Effector memory CD4-positive, alpha-beta T cell (primary cell): Measurements from ENCODE around the gene MAML1.

ENCODE experiments used
- DNase-seq, 3 donors: peaks; one replicate each; pipeline ENCODE4 v3.0.0-alpha.2; 2020
- H3K27ac ChIP-seq: 2 replicates; pipeline ENCODE4 v1.7.0; 2013; ENCODE audit warnings: mild to moderate bottlenecking, low read length, moderate library complexity; ENCODE audit not compliant: insufficient read depth, poor library complexity, severe bottlenecking
- H3K27me3 ChIP-seq: replicated peaks from 2 replicates; pipeline ENCODE4 v1.7.0; 2013; ENCODE audit warnings: mild to moderate bottlenecking, low read length; ENCODE audit not compliant: insufficient read depth, control insufficient read depth, poor library complexity, severe bottlenecking
- H3K36me3 ChIP-seq: 2 replicates; pipeline ENCODE4 v1.7.0; 2013; ENCODE audit warnings: mild to moderate bottlenecking, low read length, moderate library complexity; ENCODE audit not compliant: control insufficient read depth, insufficient read depth
- H3K4me1 ChIP-seq: 2 replicates; pipeline ENCODE4 v1.7.0; 2013; ENCODE audit warnings: low read length, mild to moderate bottlenecking; ENCODE audit not compliant: control insufficient read depth, insufficient read depth, poor library complexity, severe bottlenecking
- H3K4me3 ChIP-seq: 2 replicates; pipeline ENCODE4 v1.7.0; 2013; ENCODE audit warnings: low read length, low read depth, mild to moderate bottlenecking; ENCODE audit not compliant: insufficient read depth, poor library complexity, severe bottlenecking
- H3K9me3 ChIP-seq: 2 replicates; pipeline ENCODE4 v1.7.0; 2013; ENCODE audit warnings: mild to moderate bottlenecking, low read length, moderate library complexity; ENCODE audit not compliant: control insufficient read depth

The MAML1 gene

GRCh38 chr5:179699616-179700237 lies 32.9 kb upstream of the MAML1 start:
- H3K4me3 ChIP-seq: peak overlapping the region; percentile 95
- no peaks in the 10 kb centered on the region for H3K9me3 ChIP-seq
- peaks cover 29% of the 10 kb centered on the region for H3K4me1 ChIP-seq
- H3K36me3 ChIP-seq: no peaks in the 10 kb centered on the region
- peak overlapping the region; percentile 98 for H3K27ac ChIP-seq
- no peaks in the 10 kb centered on the region for H3K27me3 ChIP-seq
- DNase-seq: no peak

- no peak overlapping the region for H3K27ac ChIP-seq
- no peak for DNase-seq
- H3K4me3 ChIP-seq: peak overlapping the region; percentile 95
- H3K4me1 ChIP-seq: peaks cover 29% of the 10 kb centered on the region
- no peaks in the 10 kb centered on the region for H3K27me3 ChIP-seq
- H3K36me3 ChIP-seq: no peaks in the 10 kb centered on the region
- no peaks in the 10 kb centered on the region for H3K9me3 ChIP-seq
Measured at GRCh38 chr5:179700401-179700918, 32.2 kb upstream of the MAML1 start.

DNA sequence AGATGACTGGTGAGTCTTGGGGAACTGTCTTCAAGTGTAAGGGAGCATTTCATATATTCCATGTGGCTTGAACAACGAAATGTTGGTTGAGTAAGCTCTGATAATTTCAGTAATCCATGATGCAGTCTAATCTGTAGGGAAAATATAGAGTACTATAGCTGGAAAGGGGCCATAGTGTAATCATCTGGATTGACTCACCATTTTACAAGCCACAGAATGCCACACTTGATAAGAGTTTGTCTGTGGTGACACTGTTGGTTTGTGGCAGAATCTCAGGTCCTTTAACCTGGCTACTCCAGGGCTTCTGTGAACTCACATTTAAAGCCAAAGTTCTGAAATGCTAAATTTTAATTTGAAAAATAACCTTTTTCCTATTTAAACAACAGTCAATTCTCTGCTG lies 16.3 kb upstream of the MAML1 start:
- Histone ChIP-seq H3K27ac (no peak overlapping the region), H3K27me3 (no peaks in the 10 kb centered on the region), H3K4me1 (no peaks in the 10 kb centered on the region), H3K36me3 (peaks cover 60% of the 10 kb centered on the region), H3K4me3 (no peak overlapping the region), H3K9me3 (no peaks in the 10 kb centered on the region)
- no peak for DNase-seq

DNA sequence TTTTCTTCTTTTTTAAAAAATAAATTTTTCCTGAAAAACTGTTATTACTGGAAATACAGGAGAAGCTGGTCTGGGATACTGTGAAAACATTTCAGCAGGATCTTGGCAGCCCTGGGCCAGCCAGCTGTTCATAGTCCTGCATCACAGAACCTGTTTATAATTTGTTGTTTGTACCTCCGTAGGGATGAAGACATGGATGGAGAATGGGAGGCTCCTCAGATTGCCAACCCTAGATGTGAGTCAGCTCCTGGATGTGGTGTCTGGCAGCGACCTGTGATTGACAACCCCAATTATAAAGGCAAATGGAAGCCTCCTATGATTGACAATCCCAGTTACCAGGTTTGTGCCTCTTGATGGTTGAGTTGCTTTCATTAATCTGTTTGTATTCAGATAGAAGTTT lies 12.4 kb upstream of the MAML1 start:
- no peaks in the 10 kb centered on the region for H3K27me3 ChIP-seq
- H3K9me3 ChIP-seq: no peaks in the 10 kb centered on the region
- DNase-seq: no peak
- no peak overlapping the region for H3K27ac ChIP-seq
- H3K4me3 ChIP-seq: no peak overlapping the region
- H3K4me1 ChIP-seq: no peaks in the 10 kb centered on the region
- H3K36me3 ChIP-seq: peaks cover 85% of the 10 kb centered on the region

DNA sequence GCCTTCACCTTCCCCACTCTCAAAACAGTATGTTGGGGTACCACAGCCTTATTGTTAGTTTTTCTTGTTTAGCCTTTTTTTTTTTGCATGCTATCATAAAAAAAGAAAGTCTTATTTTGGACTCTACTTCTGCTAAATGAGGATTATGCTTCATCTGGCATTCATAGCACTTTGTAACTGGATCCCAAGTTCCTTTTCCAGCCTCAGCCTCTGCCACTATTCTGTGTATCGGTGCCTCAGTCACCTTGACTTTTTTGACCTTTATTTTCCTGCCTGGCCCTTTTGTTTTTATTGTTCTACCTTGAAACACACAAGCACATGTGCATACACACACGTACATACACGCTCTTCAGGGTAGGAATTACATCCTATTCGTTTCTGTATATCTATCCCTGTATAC lies 8.5 kb upstream of the MAML1 start:
- Histone ChIP-seq H3K27me3 (no peaks in the 10 kb centered on the region), H3K36me3 (peaks cover 85% of the 10 kb centered on the region), H3K9me3 (no peaks in the 10 kb centered on the region), H3K4me1 (no peaks in the 10 kb centered on the region), H3K4me3 (no peak overlapping the region), H3K27ac (no peak overlapping the region)
- no peak for DNase-seq

DNA sequence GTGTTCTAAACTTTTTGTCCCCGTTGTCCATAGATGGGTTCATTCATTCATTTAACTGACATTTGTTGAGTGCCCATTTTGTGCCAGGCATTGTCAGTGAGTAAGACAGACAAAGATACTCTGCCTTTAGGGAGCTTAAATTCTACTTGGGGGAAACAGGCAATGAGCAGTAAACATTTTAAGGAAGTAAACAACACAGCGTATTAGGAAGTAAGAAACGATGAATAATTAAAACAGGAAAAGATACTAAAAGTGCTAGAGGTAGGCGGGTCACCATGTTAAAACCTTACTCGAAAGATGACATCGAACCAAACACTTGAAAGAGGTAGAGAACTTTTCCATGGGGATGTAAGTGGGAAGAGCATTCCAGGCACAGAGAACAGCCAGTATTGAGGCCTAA lies 5.5 kb upstream of the MAML1 start:
- Histone ChIP-seq H3K27ac (no peak overlapping the region), H3K27me3 (no peaks in the 10 kb centered on the region), H3K36me3 (peaks cover 66% of the 10 kb centered on the region), H3K4me1 (peaks cover 4% of the 10 kb centered on the region), H3K9me3 (no peaks in the 10 kb centered on the region), H3K4me3 (no peak overlapping the region)
- DNase-seq: no peak

GRCh38 chr5:179729303-179729702 lies 3.3 kb upstream of the MAML1 start:
- peaks cover 9% of the 10 kb centered on the region for H3K4me1 ChIP-seq
- DNase-seq: no peak
- no peak overlapping the region for H3K4me3 ChIP-seq
- H3K27me3 ChIP-seq: no peaks in the 10 kb centered on the region
- peaks cover 44% of the 10 kb centered on the region for H3K36me3 ChIP-seq
- no peaks in the 10 kb centered on the region for H3K9me3 ChIP-seq
- H3K27ac ChIP-seq: no peak overlapping the region

DNA sequence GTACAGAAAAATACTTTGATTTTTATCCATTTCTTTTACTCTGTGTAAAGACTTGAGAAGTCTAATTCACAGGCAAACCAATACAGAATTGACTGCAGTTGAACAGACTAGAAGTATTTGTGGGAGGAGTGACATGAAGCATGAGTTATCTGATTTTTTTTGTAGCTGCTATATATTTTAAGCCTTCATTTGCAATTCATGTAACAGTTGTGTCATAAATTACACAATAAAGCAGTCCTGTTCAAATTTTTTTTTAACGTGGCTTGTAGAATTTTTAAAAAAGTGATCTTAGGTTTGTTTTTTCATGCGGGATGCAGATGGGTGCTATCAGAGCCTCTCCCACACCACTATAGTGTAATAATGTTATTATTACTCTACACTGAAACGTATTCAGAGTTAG lies 2.9 kb upstream of the MAML1 start:
- no peak overlapping the region for H3K27ac ChIP-seq

GRCh38 chr5:179730356-179730755 lies 2.3 kb upstream of the MAML1 start:
- no peak for DNase-seq
- Histone ChIP-seq H3K27ac (no peak overlapping the region), H3K9me3 (no peaks in the 10 kb centered on the region), H3K4me1 (peaks cover 14% of the 10 kb centered on the region), H3K36me3 (peaks cover 33% of the 10 kb centered on the region), H3K27me3 (no peaks in the 10 kb centered on the region), H3K4me3 (no peak overlapping the region)

More for the DNA sequence above, 2.9 kb upstream of the MAML1 start:
- no peak for DNase-seq
- no peaks in the 10 kb centered on the region for H3K9me3 ChIP-seq
- H3K36me3 ChIP-seq: peaks cover 39% of the 10 kb centered on the region
- peaks cover 13% of the 10 kb centered on the region for H3K4me1 ChIP-seq
- H3K27me3 ChIP-seq: no peaks in the 10 kb centered on the region
- H3K4me3 ChIP-seq: no peak overlapping the region

- Histone ChIP-seq H3K27me3 (no peaks in the 10 kb centered on the region), H3K9me3 (no peaks in the 10 kb centered on the region), H3K27ac (no peak overlapping the region), H3K4me3 (no peak overlapping the region), H3K4me1 (peaks cover 14% of the 10 kb centered on the region), H3K36me3 (peaks cover 32% of the 10 kb centered on the region)
- no peak for DNase-seq
Measured at GRCh38 chr5:179730852-179731251, 1.8 kb upstream of the MAML1 start.
